GM23248 (cell line): ENCODE results near the gene SLC10A7. TPM values are rescaled to one million over a fixed set of nuclear protein-coding genes. Genes with fewer than 3 reads are reported as not detected.

Source experiments
- DNase-seq: peaks from one replicate; pipeline ENCODE4 v3.0.0-alpha.2; 2015
- H2AFZ ChIP-seq: fragments of 200-600 bp; sonication (generic); 2 replicates; pipeline ENCODE4 v1.6.1; 2016; ENCODE audit warnings: antibody characterized with exemption
- H3F3A ChIP-seq: fragments of 200-600 bp; sonication (generic); 2 replicates; pipeline ENCODE4 v1.6.1; 2016; ENCODE audit warnings: mild to moderate bottlenecking, antibody characterized with exemption, mixed run types; ENCODE audit not compliant: insufficient read depth
- H3K27ac ChIP-seq: fragments of 200-600 bp; sonication (generic); 2 replicates; pipeline ENCODE4 v1.5.1; 2016; ENCODE audit warnings: mild to moderate bottlenecking
- H3K27me3 ChIP-seq: fragments of 200-600 bp; sonication (generic); replicated peaks from 2 replicates; pipeline ENCODE4 v1.6.1; 2016; ENCODE audit warnings: mild to moderate bottlenecking; ENCODE audit not compliant: insufficient read depth
- H3K36me3 ChIP-seq: fragments of 200-600 bp; sonication (generic); 2 replicates; pipeline ENCODE4 v1.6.1; 2016; ENCODE audit warnings: low read depth, mild to moderate bottlenecking
- H3K4me1 ChIP-seq: fragments of 200-600 bp; sonication (generic); 2 replicates; pipeline ENCODE4 v1.6.1; 2016; ENCODE audit warnings: mild to moderate bottlenecking; ENCODE audit not compliant: insufficient read depth
- H3K4me2 ChIP-seq: fragments of 200-600 bp; sonication (generic); one replicate; pipeline ENCODE4 v1.6.1; 2016; ENCODE audit warnings: mild to moderate bottlenecking; ENCODE audit not compliant: unreplicated experiment
- H3K4me3 ChIP-seq: fragments of 200-600 bp; sonication (generic); 2 replicates; pipeline ENCODE4 v1.5.1; 2016; ENCODE audit warnings: mild to moderate bottlenecking
- H3K79me2 ChIP-seq: fragments of 200-600 bp; sonication (generic); 2 replicates; pipeline ENCODE4 v1.6.1; 2016; ENCODE audit warnings: mild to moderate bottlenecking; ENCODE audit not compliant: insufficient read depth
- H3K9ac ChIP-seq: fragments of 200-600 bp; sonication (generic); 2 replicates; pipeline ENCODE4 v1.6.1; 2016; ENCODE audit warnings: mild to moderate bottlenecking
- H3K9me2 ChIP-seq: fragments of 200-600 bp; sonication (generic); 2 replicates; pipeline ENCODE4 v1.6.1; 2016; ENCODE audit warnings: mixed run types, mild to moderate bottlenecking, moderate library complexity; ENCODE audit not compliant: insufficient read depth
- H3K9me3 ChIP-seq: fragments of 200-600 bp; sonication (generic); one replicate; pipeline ENCODE4 v1.6.1; 2017; ENCODE audit warnings: low read depth
- H4K20me1 ChIP-seq: fragments of 200-600 bp; sonication (generic); 2 replicates; pipeline ENCODE4 v1.6.0; 2016; ENCODE audit not compliant: insufficient read depth
- EZH2 ChIP-seq: fragments of 200-600 bp; sonication (generic); IDR thresholded peaks from 2 replicates; pipeline ENCODE4 v1.6.1; 2018; ENCODE audit warnings: antibody characterized with exemption, mild to moderate bottlenecking; ENCODE audit not compliant: insufficient read depth, poor library complexity, severe bottlenecking
- EZH2phosphoT487 ChIP-seq: fragments of 200-600 bp; sonication (generic); IDR thresholded peaks from 2 replicates; pipeline ENCODE4 v1.6.1; 2018; ENCODE audit warnings: antibody characterized with exemption, moderate library complexity, mild to moderate bottlenecking, low read depth; ENCODE audit not compliant: insufficient read depth
- WGBS, 2 experiments: methylation state at CpG; one replicate each; pipeline ENCODE4 v1.1.6; 2015 to 2017; ENCODE audit warnings: low lambda C conversion rate in 2 of 2, low coverage in 1 of 2; ENCODE audit errors: missing lambda C conversion rate in 2 of 2; 5-methylcytosine and 5-hydroxymethylcytosine counted together
- in situ Hi-C: fragments of 300-500 bp; cut with MboI; formaldehyde crosslinking; loops from 2 replicates; pipeline ENCODE4 v1.15.0; 2020
- polyA plus RNA-seq: library from polyadenylated mRNA; unstranded; fragments of >200 nt; fragmentation: Nextera tagmentation; extraction: Ambion mirVana; gene quantifications from 2 replicates; pipeline ENCODE4 v1.2.1, GENCODE V29; 2016
- total RNA-seq: library from RNA; depleted of rRNA; stranded (reverse); fragments of >200 nt; shearing (Covaris generic); gene quantifications from 2 replicates; pipeline ENCODE4 v1.2.3, GENCODE V29; 2014

The SLC10A7 gene
- total and polyA plus RNA-seq, 2 experiments from 2014 or later: 4.5 to 8.1 TPM

DNA sequence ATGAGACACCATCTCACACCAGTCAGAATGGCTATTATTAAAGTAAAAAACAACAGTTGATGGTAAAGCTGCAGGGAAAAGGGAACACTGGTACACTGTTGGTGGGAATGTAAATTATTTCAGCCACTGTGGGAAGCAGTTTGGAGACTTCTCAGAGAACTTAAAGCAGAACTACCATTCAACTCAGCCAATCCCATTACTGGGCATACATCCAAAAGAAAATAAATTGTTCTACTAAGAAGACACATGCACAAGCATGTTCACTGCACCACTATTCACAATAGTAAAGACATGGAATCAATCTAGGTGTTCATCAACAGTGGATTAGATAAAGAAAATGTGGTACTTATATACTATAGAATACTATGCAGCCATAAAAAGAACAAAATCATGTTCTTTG lies 172.4 kb downstream of the SLC10A7 start:
- TF ChIP-seq EZH2phosphoT487 (no peak), EZH2 (no peak)
- Histone ChIP-seq H3K27me3 (no peaks in the 10 kb centered on the region), H3K79me2 (peaks cover 6% of the 10 kb centered on the region; the same call in 1 of the 2 replicates), H3K4me2 (no peak overlapping the region), H3K27ac (no peak overlapping the region), H3K4me1 (no peaks in the 10 kb centered on the region), H3K4me3 (no peak overlapping the region), H3F3A (no peaks in the 10 kb centered on the region), H3K9me3 (no peaks in the 10 kb centered on the region), H4K20me1 (no peaks in the 10 kb centered on the region), H3K9ac (no peak overlapping the region), H3K9me2 (no peaks in the 10 kb centered on the region), H2AFZ (no peak overlapping the region), H3K36me3 (no peaks in the 10 kb centered on the region)
- no peak for DNase-seq
- in situ Hi-C loops: loop anchor here (25.0 kb wide), 1 partner anchor 738 kb away; no protein-coding TSS in a partner anchor

DNA sequence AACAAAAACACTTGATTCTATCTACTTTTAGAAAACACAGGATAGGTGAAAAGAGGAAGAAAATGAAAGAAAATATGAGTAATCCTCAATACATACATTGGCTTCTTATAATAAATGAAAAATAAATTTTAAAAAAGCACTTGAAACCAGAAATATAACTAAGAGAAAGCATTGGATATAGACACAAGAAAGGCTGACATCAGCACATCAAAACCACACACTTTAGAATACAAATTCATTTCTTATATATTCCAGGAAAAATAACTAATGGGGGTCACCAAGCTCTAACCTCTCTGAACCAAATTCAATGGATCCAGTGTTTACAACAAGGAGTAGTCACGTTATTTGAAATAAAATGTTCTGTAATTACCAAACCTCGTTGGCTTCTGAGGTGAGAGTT lies 173.9 kb downstream of the SLC10A7 start:
- Histone ChIP-seq H3K4me2 (no peak overlapping the region), H3K9me3 (no peaks in the 10 kb centered on the region), H4K20me1 (no peaks in the 10 kb centered on the region), H3K79me2 (peaks cover 6% of the 10 kb centered on the region; the same call in 1 of the 2 replicates), H3K36me3 (no peaks in the 10 kb centered on the region), H2AFZ (no peak overlapping the region), H3K9ac (no peak overlapping the region), H3K4me3 (no peak overlapping the region), H3F3A (no peaks in the 10 kb centered on the region), H3K27me3 (no peaks in the 10 kb centered on the region), H3K27ac (no peak overlapping the region), H3K9me2 (no peaks in the 10 kb centered on the region), H3K4me1 (no peaks in the 10 kb centered on the region)
- DNase-seq: no peak
- in situ Hi-C loops: loop anchor here (25.0 kb wide), 1 partner anchor 739 kb away; no protein-coding TSS in a partner anchor
- TF ChIP-seq EZH2 (no peak), EZH2phosphoT487 (no peak)
- WGBS, 2 experiments: 78 to 81% methylated on average over 2 of the region's 2 CpGs

DNA sequence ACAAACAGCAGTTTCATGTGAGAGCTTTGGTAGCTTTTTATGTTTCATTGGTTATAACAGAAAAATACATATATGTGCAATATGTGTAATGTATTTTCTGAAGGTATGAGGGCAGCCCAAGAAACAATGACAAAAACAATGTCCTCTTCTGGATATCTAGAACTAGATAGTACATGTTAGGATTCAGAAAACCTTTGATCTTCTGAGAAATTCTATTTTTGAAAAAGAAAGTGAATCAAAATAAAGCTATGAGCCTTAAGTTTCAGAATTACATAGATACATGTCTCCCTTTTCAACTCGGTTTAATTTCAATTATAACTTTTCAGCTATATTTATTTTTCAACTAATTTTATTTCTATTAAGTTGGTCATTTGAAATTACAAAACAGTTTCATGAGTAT lies 175.5 kb downstream of the SLC10A7 start:
- Histone ChIP-seq H3K9ac (no peak overlapping the region), H3K9me2 (no peaks in the 10 kb centered on the region), H3K27me3 (no peaks in the 10 kb centered on the region), H3K36me3 (no peaks in the 10 kb centered on the region), H3K9me3 (no peaks in the 10 kb centered on the region), H3F3A (no peaks in the 10 kb centered on the region), H3K4me1 (no peaks in the 10 kb centered on the region), H3K27ac (no peak overlapping the region), H2AFZ (no peak overlapping the region), H4K20me1 (no peaks in the 10 kb centered on the region), H3K79me2 (peaks cover 6% of the 10 kb centered on the region; the same call in 1 of the 2 replicates), H3K4me3 (no peak overlapping the region), H3K4me2 (no peak overlapping the region)
- in situ Hi-C loops: loop anchor here (25.0 kb wide), 1 partner anchor 741 kb away; no protein-coding TSS in a partner anchor
- DNase-seq: no peak
- no peak for TF ChIP-seq EZH2phosphoT487
- TF ChIP-seq EZH2: no peak
- 100% methylated on average over 1 of the region's 1 CpG for WGBS, 2 experiments

DNA sequence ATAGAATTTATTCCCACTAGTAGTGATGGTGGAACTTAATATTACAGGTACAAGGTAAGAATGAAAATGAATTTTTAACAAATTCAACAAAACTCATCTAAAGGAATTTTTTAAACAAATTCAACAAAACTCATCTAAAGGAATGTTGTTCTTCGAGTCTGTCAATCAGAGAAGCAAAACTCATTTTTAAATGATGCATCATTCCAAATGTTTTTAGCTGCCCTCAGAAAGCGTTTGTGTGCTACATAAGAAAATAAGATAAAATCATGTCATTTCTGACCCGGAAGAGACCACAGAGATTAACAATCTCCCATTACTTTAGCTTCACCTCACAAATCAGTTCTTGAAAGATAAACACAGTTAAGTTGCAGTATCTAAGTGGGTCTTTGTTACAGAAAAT lies 178.0 kb downstream of the SLC10A7 start:
- Histone ChIP-seq H3F3A (no peaks in the 10 kb centered on the region), H3K27ac (no peak overlapping the region), H3K4me2 (no peak overlapping the region), H3K36me3 (no peaks in the 10 kb centered on the region), H3K27me3 (no peaks in the 10 kb centered on the region), H3K9ac (no peak overlapping the region), H3K4me3 (no peak overlapping the region), H2AFZ (no peak overlapping the region), H4K20me1 (no peaks in the 10 kb centered on the region), H3K79me2 (no peaks in the 10 kb centered on the region), H3K9me3 (no peaks in the 10 kb centered on the region), H3K4me1 (no peaks in the 10 kb centered on the region), H3K9me2 (no peaks in the 10 kb centered on the region)
- whole genome bisulfite sequencing, 2 experiments: 77 to 83% methylated on average over 3 of the region's 3 CpGs
- in situ Hi-C loops: loop anchor here (25.0 kb wide), 1 partner anchor 744 kb away; no protein-coding TSS in a partner anchor
- TF ChIP-seq EZH2: no peak
- no peak for TF ChIP-seq EZH2phosphoT487
- DNase-seq: no peak

DNA sequence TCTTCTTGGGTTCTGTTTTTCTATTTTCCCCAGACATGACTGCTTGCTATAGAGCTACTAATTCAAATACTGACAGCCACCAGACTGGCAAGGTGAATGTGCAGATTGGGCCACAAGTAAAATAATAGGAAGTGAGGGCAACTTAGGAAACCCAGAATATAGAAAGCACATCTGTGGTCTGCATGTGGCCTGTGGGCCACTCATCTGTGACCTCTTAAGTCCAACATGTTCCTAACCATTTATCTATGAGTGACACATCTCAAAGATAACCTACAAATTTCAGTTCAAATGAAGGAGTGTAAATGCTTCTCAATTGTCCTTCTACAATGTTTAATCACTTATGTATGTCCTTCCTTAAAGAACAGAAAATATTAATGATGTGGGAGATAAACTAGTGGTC lies 178.5 kb downstream of the SLC10A7 start:
- Histone ChIP-seq H3F3A (no peaks in the 10 kb centered on the region), H2AFZ (no peak overlapping the region), H4K20me1 (no peaks in the 10 kb centered on the region), H3K9me2 (no peaks in the 10 kb centered on the region), H3K4me2 (no peak overlapping the region), H3K36me3 (no peaks in the 10 kb centered on the region), H3K27ac (no peak overlapping the region), H3K9ac (no peak overlapping the region), H3K27me3 (no peaks in the 10 kb centered on the region), H3K4me1 (no peaks in the 10 kb centered on the region), H3K9me3 (no peaks in the 10 kb centered on the region), H3K79me2 (no peaks in the 10 kb centered on the region), H3K4me3 (no peak overlapping the region)
- in situ Hi-C loops: loop anchor here (25.0 kb wide), 1 partner anchor 744 kb away; no protein-coding TSS in a partner anchor
- TF ChIP-seq EZH2phosphoT487: no peak
- DNase-seq: no peak
